ENCODE measurements around the gene SH3TC1.

SH3TC1 gene

DNA sequence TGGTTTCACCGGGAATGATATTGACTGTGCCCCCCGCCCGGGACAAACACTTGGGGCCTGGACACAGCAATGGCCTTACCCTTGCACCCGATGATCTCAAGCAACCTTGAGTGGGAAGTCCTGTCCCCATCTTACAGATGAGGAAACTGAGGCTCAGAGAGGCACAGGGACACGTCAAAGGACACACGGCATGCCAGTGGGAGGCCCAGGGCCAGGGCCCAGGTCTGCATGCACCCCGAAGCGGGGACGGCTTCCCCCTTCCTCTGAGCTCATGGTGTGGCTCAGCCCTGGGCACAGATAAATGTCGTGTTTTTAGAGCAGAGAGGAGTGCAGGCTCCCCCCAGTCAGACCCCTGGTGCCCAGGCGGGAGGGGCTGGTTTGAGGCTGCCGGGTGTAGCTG lies 36.6 kb downstream of the SH3TC1 start:
- H3K4me1 ChIP-seq (ENCODE audit: control insufficient read depth, insufficient read depth, low read length, poor library complexity, severe bottlenecking), result no peaks in the 10 kb centered on the region
- no peaks in the 10 kb centered on the region for H3K9me3 ChIP-seq (ENCODE audit: control insufficient read depth, low read length)
- no peak overlapping the region for H3K4me3 ChIP-seq (ENCODE audit: insufficient read depth, low read depth, low read length, poor library complexity, severe bottlenecking)
- no peak for DNase-seq
- peaks cover 50% of the 10 kb centered on the region for H3K36me3 ChIP-seq (ENCODE audit: control insufficient read depth, insufficient read depth, low read length)
- no peaks in the 10 kb centered on the region for H3K27me3 ChIP-seq (replicated peaks; ENCODE audit: control insufficient read depth, insufficient read depth, low read length, poor library complexity, severe bottlenecking)
- H3K27ac ChIP-seq (ENCODE audit: insufficient read depth, low read length, poor library complexity, severe bottlenecking), result no peak overlapping the region

DNA sequence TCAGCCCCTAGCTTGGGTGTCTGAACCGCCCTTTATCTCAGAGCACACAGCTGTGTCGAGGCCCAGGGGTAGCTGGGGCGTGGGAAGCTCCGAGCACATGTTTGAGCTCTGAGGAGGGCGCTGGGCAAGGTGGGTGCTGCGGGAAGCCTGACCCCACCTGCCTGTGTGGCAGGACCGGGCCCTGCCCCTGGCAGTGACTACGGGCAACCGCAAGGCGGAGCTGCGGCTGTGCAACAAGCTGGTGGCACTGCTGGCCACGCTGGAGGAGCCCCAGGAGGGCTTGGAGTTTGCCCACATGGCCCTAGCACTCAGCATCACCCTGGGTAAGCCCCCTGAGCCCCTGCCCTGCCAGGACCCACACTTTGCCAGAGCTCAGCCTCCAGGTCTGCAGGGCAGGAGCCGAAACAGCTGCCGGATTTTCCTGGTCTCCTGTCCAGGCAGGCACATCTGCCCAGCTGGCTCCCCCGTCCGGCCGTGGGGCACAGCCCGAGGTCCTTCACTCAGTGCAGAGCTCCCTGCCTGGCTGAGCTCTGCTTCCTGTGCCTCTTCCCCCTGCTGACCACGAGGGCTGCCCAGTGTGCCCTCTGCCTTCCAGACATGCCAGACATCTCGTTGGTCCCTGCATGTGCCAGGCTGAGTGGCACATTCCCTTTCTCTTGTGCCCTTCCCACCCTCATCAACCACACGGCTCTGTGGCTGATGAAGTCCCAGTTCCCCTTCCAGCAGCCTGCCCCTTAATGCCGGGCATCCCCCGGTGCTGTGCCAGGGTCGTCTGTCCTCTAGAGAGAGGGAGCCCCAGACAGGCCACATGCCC lies 37.2 kb downstream of the SH3TC1 start:
- no peaks in the 10 kb centered on the region for H3K9me3 ChIP-seq (ENCODE audit: control insufficient read depth, low read length)
- no peaks in the 10 kb centered on the region for H3K4me1 ChIP-seq (ENCODE audit: control insufficient read depth, insufficient read depth, low read length, poor library complexity, severe bottlenecking)
- no peak overlapping the region for H3K27ac ChIP-seq (ENCODE audit: insufficient read depth, low read length, poor library complexity, severe bottlenecking)
- H3K36me3 ChIP-seq (ENCODE audit: control insufficient read depth, insufficient read depth, low read length), result peaks cover 50% of the 10 kb centered on the region
- no peak for DNase-seq
- no peak overlapping the region for H3K4me3 ChIP-seq (ENCODE audit: insufficient read depth, low read depth, low read length, poor library complexity, severe bottlenecking)
- H3K27me3 ChIP-seq (replicated peaks; ENCODE audit: control insufficient read depth, insufficient read depth, low read length, poor library complexity, severe bottlenecking), result no peaks in the 10 kb centered on the region

- H3K27ac ChIP-seq (ENCODE audit: insufficient read depth, low read length, poor library complexity, severe bottlenecking), result no peak overlapping the region
- H3K4me1 ChIP-seq (ENCODE audit: control insufficient read depth, insufficient read depth, low read length, poor library complexity, severe bottlenecking), result peaks cover under 1% of the 10 kb centered on the region
- no peak for DNase-seq
- no peaks in the 10 kb centered on the region for H3K9me3 ChIP-seq (ENCODE audit: control insufficient read depth, low read length)
- H3K36me3 ChIP-seq (ENCODE audit: control insufficient read depth, insufficient read depth, low read length), result peaks cover 50% of the 10 kb centered on the region
- no peak overlapping the region for H3K4me3 ChIP-seq (ENCODE audit: insufficient read depth, low read depth, low read length, poor library complexity, severe bottlenecking)
- H3K27me3 ChIP-seq (replicated peaks; ENCODE audit: control insufficient read depth, insufficient read depth, low read length, poor library complexity, severe bottlenecking), result no peaks in the 10 kb centered on the region
These were observed 37.8 kb downstream of the SH3TC1 start for GRCh38 chr4:8236920-8237195.

DNA sequence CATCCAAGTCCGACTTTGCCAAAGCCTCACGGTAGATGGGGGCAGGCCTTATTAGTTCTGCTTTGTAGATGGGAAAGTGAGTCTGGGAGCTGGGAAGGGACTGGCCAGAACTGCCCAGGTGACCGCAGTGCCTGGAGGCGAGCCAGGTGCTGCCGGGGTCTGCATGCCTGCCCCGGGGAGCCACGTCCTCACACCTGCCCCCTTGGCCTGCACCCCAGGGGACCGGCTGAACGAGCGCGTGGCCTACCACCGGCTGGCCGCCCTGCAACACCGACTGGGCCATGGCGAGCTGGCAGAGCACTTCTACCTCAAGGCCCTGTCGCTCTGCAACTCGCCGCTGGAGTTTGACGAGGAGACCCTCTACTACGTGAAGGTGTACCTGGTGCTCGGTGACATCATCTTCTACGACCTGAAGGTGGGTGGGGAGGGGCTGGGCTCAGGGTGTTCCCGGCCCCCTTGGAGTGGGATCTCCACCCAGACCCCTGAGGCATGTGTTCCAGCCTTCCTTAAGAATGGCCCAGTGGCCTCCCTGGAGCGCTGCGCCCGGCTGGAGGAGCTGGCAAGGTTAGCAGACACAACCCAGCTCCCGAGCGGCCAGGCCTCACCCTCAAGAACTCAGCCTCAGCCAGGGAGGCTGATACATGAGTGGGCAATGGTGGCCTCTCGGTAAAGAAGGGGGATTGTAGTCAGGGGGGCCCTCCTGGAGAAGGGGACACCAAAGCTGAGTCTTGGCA lies 38.3 kb downstream of the SH3TC1 start:
- no peak overlapping the region for H3K4me3 ChIP-seq (ENCODE audit: insufficient read depth, low read depth, low read length, poor library complexity, severe bottlenecking)
- no peaks in the 10 kb centered on the region for H3K9me3 ChIP-seq (ENCODE audit: control insufficient read depth, low read length)
- H3K27me3 ChIP-seq (replicated peaks; ENCODE audit: control insufficient read depth, insufficient read depth, low read length, poor library complexity, severe bottlenecking), result no peaks in the 10 kb centered on the region
- H3K27ac ChIP-seq (ENCODE audit: insufficient read depth, low read length, poor library complexity, severe bottlenecking), result no peak overlapping the region
- no peak for DNase-seq
- peaks cover 49% of the 10 kb centered on the region for H3K36me3 ChIP-seq (ENCODE audit: control insufficient read depth, insufficient read depth, low read length)
- peaks cover 4% of the 10 kb centered on the region for H3K4me1 ChIP-seq (ENCODE audit: control insufficient read depth, insufficient read depth, low read length, poor library complexity, severe bottlenecking)

- peak in 1 of 3 donors; percentile 14 for DNase-seq
- H3K9me3 ChIP-seq (ENCODE audit: control insufficient read depth, low read length), result no peaks in the 10 kb centered on the region
- H3K4me1 ChIP-seq (ENCODE audit: control insufficient read depth, insufficient read depth, low read length, poor library complexity, severe bottlenecking), result peaks cover 4% of the 10 kb centered on the region
- H3K4me3 ChIP-seq (ENCODE audit: insufficient read depth, low read depth, low read length, poor library complexity, severe bottlenecking), result no peak overlapping the region
- peaks cover 42% of the 10 kb centered on the region for H3K36me3 ChIP-seq (ENCODE audit: control insufficient read depth, insufficient read depth, low read length)
- H3K27ac ChIP-seq (ENCODE audit: insufficient read depth, low read length, poor library complexity, severe bottlenecking), result no peak overlapping the region
- H3K27me3 ChIP-seq (replicated peaks; ENCODE audit: control insufficient read depth, insufficient read depth, low read length, poor library complexity, severe bottlenecking), result no peaks in the 10 kb centered on the region
These were observed 39.0 kb downstream of the SH3TC1 start for GRCh38 chr4:8238036-8238511.

GRCh38 chr4:8238515-8239053 lies 39.5 kb downstream of the SH3TC1 start:
- H3K36me3 ChIP-seq (ENCODE audit: control insufficient read depth, insufficient read depth, low read length), result peaks cover 38% of the 10 kb centered on the region
- H3K4me3 ChIP-seq (ENCODE audit: insufficient read depth, low read depth, low read length, poor library complexity, severe bottlenecking), result no peak overlapping the region
- no peak for DNase-seq
- H3K27me3 ChIP-seq (replicated peaks; ENCODE audit: control insufficient read depth, insufficient read depth, low read length, poor library complexity, severe bottlenecking), result no peaks in the 10 kb centered on the region
- H3K9me3 ChIP-seq (ENCODE audit: control insufficient read depth, low read length), result no peaks in the 10 kb centered on the region
- peaks cover 4% of the 10 kb centered on the region for H3K4me1 ChIP-seq (ENCODE audit: control insufficient read depth, insufficient read depth, low read length, poor library complexity, severe bottlenecking)
- H3K27ac ChIP-seq (ENCODE audit: insufficient read depth, low read length, poor library complexity, severe bottlenecking), result no peak overlapping the region

GRCh38 chr4:8239226-8239625 lies 40.1 kb downstream of the SH3TC1 start:
- DNase-seq, result no peak
- Histone ChIP-seq H3K4me1 (ENCODE audit: control insufficient read depth, insufficient read depth, low read length, poor library complexity, severe bottlenecking) (peaks cover 4% of the 10 kb centered on the region), H3K36me3 (ENCODE audit: control insufficient read depth, insufficient read depth, low read length) (peaks cover 32% of the 10 kb centered on the region), H3K9me3 (ENCODE audit: control insufficient read depth, low read length) (no peaks in the 10 kb centered on the region), H3K4me3 (ENCODE audit: insufficient read depth, low read depth, low read length, poor library complexity, severe bottlenecking) (no peak overlapping the region), H3K27ac (ENCODE audit: insufficient read depth, low read length, poor library complexity, severe bottlenecking) (no peak overlapping the region), H3K27me3 (replicated peaks; ENCODE audit: control insufficient read depth, insufficient read depth, low read length, poor library complexity, severe bottlenecking) (no peaks in the 10 kb centered on the region)

GRCh38 chr4:8239661-8240060 lies 40.6 kb downstream of the SH3TC1 start:
- Histone ChIP-seq H3K36me3 (ENCODE audit: control insufficient read depth, insufficient read depth, low read length) (peaks cover 28% of the 10 kb centered on the region), H3K9me3 (ENCODE audit: control insufficient read depth, low read length) (no peaks in the 10 kb centered on the region), H3K27me3 (replicated peaks; ENCODE audit: control insufficient read depth, insufficient read depth, low read length, poor library complexity, severe bottlenecking) (no peaks in the 10 kb centered on the region), H3K4me3 (ENCODE audit: insufficient read depth, low read depth, low read length, poor library complexity, severe bottlenecking) (no peak overlapping the region), H3K4me1 (ENCODE audit: control insufficient read depth, insufficient read depth, low read length, poor library complexity, severe bottlenecking) (peaks cover 4% of the 10 kb centered on the region), H3K27ac (ENCODE audit: insufficient read depth, low read length, poor library complexity, severe bottlenecking) (no peak overlapping the region)
- no peak for DNase-seq

- no peak for DNase-seq
- no peak overlapping the region for H3K4me3 ChIP-seq (ENCODE audit: insufficient read depth, low read depth, low read length, poor library complexity, severe bottlenecking)
- H3K9me3 ChIP-seq (ENCODE audit: control insufficient read depth, low read length), result no peaks in the 10 kb centered on the region
- peaks cover 23% of the 10 kb centered on the region for H3K36me3 ChIP-seq (ENCODE audit: control insufficient read depth, insufficient read depth, low read length)
- no peaks in the 10 kb centered on the region for H3K27me3 ChIP-seq (replicated peaks; ENCODE audit: control insufficient read depth, insufficient read depth, low read length, poor library complexity, severe bottlenecking)
- H3K4me1 ChIP-seq (ENCODE audit: control insufficient read depth, insufficient read depth, low read length, poor library complexity, severe bottlenecking), result peaks cover 4% of the 10 kb centered on the region
- H3K27ac ChIP-seq (ENCODE audit: insufficient read depth, low read length, poor library complexity, severe bottlenecking), result no peak overlapping the region
These were observed 41.3 kb downstream of the SH3TC1 start for GRCh38 chr4:8240211-8241041.
